GM21515 (cell line): Measurements from ENCODE around the gene COL23A1.

Experiments
- ATAC-seq: cut with Tn5 transposase; IDR thresholded peaks from one replicate; pipeline ENCODE4 v1.9.1; 2021; ENCODE audit not compliant: unreplicated experiment

COL23A1 gene

GRCh38 chr5:178478370-178478769 is 111.8 kb downstream of the COL23A1 start:
- no peak for ATAC-seq

- ATAC-seq: no peak
Measured at GRCh38 chr5:178477802-178478201, 112.4 kb downstream of the COL23A1 start.

- ATAC-seq: no peak
Measured at GRCh38 chr5:178476972-178477754, 113.0 kb downstream of the COL23A1 start.

GRCh38 chr5:178476531-178476930 is 113.7 kb downstream of the COL23A1 start:
- ATAC-seq: no peak

- no peak for ATAC-seq
Measured at GRCh38 chr5:178475422-178475821, 114.8 kb downstream of the COL23A1 start.

- ATAC-seq: no peak
Measured at GRCh38 chr5:178474562-178475184, 115.5 kb downstream of the COL23A1 start.

- no peak for ATAC-seq
Measured at GRCh38 chr5:178473854-178474253, 116.3 kb downstream of the COL23A1 start.

- ATAC-seq: no peak
Measured at GRCh38 chr5:178472138-178472537, 118.1 kb downstream of the COL23A1 start.

- ATAC-seq: no peak
Measured at GRCh38 chr5:178471711-178472110, 118.5 kb downstream of the COL23A1 start.

GRCh38 chr5:178470760-178471025 is 119.5 kb downstream of the COL23A1 start:
- no peak for ATAC-seq

- ATAC-seq: no peak
Measured at GRCh38 chr5:178469975-178470759, 120.0 kb downstream of the COL23A1 start.

GRCh38 chr5:178469011-178469974 is 120.9 kb downstream of the COL23A1 start:
- ATAC-seq: no peak

GRCh38 chr5:178468196-178468685 is 122.0 kb downstream of the COL23A1 start:
- ATAC-seq: no peak

GRCh38 chr5:178467568-178468195 is 122.5 kb downstream of the COL23A1 start:
- no peak for ATAC-seq

- ATAC-seq: no peak
Measured at GRCh38 chr5:178467205-178467567, 123.0 kb downstream of the COL23A1 start.

GRCh38 chr5:178466342-178466741 is 123.9 kb downstream of the COL23A1 start:
- ATAC-seq: no peak

- ATAC-seq: no peak
Measured at GRCh38 chr5:178465861-178466288, 124.3 kb downstream of the COL23A1 start.

GRCh38 chr5:178465228-178465860 is 124.8 kb downstream of the COL23A1 start:
- no peak for ATAC-seq

- ATAC-seq: no peak
Measured at GRCh38 chr5:178464431-178465048, 125.7 kb downstream of the COL23A1 start.
